Panc1 (cell line): ENCODE measurements around the gene ARHGEF38.

Experiments
- CTCF ChIP-seq: fragments of 450-650 bp; IDR thresholded peaks from 2 replicates; pipeline ENCODE4 v1.5.1; 2017; ENCODE audit warnings: mild to moderate bottlenecking
- POLR2AphosphoS5 ChIP-seq: IDR thresholded peaks from 2 replicates; pipeline ENCODE4 v1.6.1; 2012; ENCODE audit warnings: mild to moderate bottlenecking, low read depth, low read length, moderate library complexity
- SIN3A ChIP-seq: IDR thresholded peaks from 2 replicates; pipeline ENCODE4 v1.6.1; 2012; ENCODE audit warnings: low read depth, mild to moderate bottlenecking, low read length, moderate library complexity, borderline replicate concordance; ENCODE audit not compliant: insufficient read depth
- TCF7L2 ChIP-seq: IDR thresholded peaks from 2 replicates; pipeline ENCODE4 v1.6.1; 2011; ENCODE audit warnings: mild to moderate bottlenecking, low read depth, low read length, inconsistent platforms
- TF ChIP-seq, protein P1 (sequence below), 2 experiments: IDR thresholded peaks; 2 replicates each; pipeline ENCODE4 v1.6.1; 2011 to 2012; ENCODE audit warnings: low read depth in 2 of 2, control low read depth in 1 of 2, low read length in 1 of 2, mild to moderate bottlenecking in 1 of 2, moderate library complexity in 1 of 2; ENCODE audit not compliant: insufficient read depth in 1 of 2

DNA sequence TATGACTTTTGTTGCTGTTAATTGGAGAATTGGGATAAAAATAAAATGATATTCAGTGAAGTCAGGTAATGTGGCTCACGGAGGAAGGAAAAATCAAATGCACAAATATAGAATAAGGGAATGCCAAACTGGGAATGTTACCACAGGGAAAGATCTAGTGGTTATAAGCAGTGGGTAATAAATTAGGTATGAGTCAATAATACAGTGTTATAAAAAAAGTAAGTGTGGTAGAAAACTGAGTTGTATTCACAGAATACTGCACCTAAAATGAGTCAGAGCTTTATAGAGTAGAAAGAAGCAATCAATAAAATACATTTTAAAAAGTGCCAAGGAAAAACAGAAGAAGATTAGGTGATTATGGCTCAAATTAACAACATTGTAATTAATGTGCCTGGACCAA lies 121.6 kb downstream of the ARHGEF38 start:
- TF ChIP-seq CTCF (no peak), SIN3A (no peak), TCF7L2 (no peak), POLR2AphosphoS5 (no peak)
- TF ChIP-seq, protein P1, sequence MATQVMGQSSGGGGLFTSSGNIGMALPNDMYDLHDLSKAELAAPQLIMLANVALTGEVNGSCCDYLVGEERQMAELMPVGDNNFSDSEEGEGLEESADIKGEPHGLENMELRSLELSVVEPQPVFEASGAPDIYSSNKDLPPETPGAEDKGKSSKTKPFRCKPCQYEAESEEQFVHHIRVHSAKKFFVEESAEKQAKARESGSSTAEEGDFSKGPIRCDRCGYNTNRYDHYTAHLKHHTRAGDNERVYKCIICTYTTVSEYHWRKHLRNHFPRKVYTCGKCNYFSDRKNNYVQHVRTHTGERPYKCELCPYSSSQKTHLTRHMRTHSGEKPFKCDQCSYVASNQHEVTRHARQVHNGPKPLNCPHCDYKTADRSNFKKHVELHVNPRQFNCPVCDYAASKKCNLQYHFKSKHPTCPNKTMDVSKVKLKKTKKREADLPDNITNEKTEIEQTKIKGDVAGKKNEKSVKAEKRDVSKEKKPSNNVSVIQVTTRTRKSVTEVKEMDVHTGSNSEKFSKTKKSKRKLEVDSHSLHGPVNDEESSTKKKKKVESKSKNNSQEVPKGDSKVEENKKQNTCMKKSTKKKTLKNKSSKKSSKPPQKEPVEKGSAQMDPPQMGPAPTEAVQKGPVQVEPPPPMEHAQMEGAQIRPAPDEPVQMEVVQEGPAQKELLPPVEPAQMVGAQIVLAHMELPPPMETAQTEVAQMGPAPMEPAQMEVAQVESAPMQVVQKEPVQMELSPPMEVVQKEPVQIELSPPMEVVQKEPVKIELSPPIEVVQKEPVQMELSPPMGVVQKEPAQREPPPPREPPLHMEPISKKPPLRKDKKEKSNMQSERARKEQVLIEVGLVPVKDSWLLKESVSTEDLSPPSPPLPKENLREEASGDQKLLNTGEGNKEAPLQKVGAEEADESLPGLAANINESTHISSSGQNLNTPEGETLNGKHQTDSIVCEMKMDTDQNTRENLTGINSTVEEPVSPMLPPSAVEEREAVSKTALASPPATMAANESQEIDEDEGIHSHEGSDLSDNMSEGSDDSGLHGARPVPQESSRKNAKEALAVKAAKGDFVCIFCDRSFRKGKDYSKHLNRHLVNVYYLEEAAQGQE (IDR thresholded peaks at IDR 0.05; ENCODE audit: insufficient read depth in 1 of 2, low read depth in 2 of 2, low read length in 1 of 2) = no peak
